Activated T-cell treated with anti-CD3 and anti-CD28 coated beads for 24 hours (primary cell): Measurements from ENCODE around the gene ANAPC5.
"Not testable (repeated sequence)": the region's sequence is repeated elsewhere in the genome, so short reads cannot be mapped to it uniquely, and the experiment has no call there.

Source experiments
- DNase-seq: peaks from one replicate; pipeline ENCODE4 v3.0.0-alpha.2; 2020; ENCODE audit warnings: low read depth

Gene ANAPC5

GRCh38 chr12:121310231-121310630 is 42.0 kb downstream of the ANAPC5 start:
- not testable (repeated sequence) for DNase-seq

- DNase-seq, result not testable (repeated sequence)
These were observed 44.8 kb downstream of the ANAPC5 start for GRCh38 chr12:121307397-121307796.

DNA sequence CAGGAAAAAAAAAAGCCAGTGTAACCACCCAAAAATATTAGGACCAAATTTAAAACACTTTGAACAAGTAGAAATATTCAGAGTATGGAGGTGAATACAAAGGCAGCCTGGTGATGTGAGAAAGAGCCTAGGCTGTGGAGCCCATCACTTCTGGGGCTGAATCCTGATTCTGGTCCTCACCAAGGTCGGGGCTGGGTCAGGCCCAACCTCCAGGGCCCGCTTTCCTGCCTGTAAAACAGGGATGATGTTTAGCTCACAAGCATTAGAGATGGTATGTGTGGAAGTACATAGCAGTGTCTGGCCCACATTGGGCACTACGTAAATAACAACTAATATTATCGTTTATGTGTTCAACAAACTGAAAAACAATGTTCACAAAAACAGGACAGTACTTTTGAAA is 47.9 kb downstream of the ANAPC5 start:
- no peak for DNase-seq

DNA sequence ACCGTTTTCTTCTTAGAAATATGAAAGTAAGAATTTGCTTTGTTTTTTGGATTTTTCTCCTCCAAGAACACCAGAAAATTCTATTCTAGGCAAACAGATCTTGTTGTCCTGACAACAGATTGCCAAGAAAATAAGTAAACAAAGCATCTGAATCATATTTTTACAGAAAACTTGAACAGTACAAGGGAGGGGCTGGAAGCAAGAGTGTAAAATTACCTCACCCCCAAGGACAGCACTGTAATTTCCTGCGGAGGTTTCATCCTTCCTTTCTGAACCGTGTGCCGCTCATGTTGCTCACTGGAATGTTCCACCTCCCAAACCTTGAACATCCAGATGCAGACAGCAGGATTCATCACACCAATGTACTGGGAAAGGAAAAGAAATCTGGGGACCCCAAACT is 50.3 kb downstream of the ANAPC5 start:
- no peak for DNase-seq

GRCh38 chr12:121300083-121300819 is 52.0 kb downstream of the ANAPC5 start:
- DNase-seq, result no peak

DNA sequence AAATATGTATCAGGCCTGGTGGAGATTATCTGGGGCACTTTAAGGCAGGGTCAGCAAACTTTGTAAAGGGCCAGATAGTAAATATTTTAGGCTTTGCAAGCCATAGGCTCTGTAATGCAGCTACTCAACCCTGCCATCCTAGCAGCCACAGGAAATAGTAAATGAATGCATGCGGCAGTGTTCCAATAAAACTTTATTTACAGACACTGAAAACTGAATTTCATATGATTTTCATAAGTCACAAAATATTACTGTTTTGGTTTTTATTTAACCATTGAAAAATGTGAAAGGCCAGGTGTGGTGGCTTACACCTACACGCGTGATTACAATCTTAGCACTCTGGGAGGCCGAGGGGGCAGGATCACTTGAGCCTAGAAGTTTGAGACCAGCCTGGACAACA is 52.5 kb downstream of the ANAPC5 start:
- DNase-seq, result no peak

DNA sequence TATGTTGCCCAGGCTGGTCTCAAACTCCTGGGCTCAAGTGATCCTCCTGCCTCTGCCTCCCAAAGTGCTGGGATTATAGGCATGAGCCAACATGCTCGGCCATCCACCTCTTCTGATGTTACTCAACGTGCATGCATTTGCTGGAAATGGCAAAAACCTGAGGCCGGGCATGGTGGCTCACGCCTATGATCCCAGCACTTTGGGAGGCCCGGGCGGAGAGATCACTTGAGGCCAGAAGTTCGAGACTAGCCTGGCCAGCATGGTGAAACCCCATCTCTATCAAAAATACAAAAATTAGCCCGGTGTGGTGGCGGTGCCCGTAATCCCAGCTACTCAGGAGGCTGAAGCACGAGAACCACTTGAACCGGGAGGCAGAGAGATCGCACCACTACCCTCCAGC is 53.8 kb downstream of the ANAPC5 start:
- not testable (repeated sequence) for DNase-seq

- peak; percentile 58 for DNase-seq
These were observed 54.7 kb downstream of the ANAPC5 start for GRCh38 chr12:121297435-121297991.

GRCh38 chr12:121296618-121297434 is 55.4 kb downstream of the ANAPC5 start, which contains the start of gene CAMKK2:
CAMKK2 (minus strand) TSS chr12:121296709; CDS start chr12:121274526, 22,183 bp downstream.
- peak; percentile 84 for DNase-seq

DNA sequence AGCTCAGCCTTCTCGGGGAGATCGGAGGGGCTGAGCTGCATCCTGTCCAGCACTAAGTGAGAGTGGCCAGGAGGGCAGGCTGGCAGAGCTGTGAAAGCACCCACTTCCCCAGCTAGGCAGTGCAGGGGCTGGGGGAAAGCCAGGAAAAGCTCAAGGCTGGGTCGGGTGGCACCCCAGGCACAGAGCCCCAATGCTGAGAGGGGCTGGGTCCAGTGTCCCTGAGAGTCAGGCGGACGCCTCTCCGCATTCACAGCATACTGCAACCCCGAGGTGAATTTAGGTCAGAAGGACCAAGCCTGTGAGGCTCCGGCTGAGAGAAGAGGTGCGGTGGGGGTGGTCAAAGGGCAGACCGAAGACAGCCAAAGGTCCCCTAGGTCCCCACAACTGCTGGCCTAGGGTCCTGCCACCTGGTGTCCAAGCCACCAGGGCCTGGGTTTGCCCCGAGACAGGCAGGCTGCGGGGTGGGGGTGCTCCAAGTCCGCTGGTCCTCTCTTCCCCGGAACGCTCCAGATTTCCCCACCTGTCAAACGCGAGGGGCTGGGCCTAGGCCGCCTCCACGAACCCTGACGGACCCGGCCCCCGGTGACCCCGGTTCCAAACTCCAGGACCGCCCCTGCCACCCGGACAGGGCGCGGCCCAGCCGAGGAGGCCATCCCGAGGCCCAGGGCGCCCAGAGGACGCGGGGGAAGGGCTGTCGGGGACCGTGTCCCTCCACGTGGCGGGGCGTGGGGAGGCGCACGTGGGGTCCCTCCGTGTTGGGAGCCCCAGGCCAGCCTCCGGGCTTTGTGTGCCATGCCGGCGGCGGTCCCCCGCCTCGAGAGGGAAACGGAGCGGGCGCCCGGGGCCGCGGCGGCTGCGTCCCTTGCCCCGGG is 56.2 kb downstream of the ANAPC5 start:
- no peak for DNase-seq

DNA sequence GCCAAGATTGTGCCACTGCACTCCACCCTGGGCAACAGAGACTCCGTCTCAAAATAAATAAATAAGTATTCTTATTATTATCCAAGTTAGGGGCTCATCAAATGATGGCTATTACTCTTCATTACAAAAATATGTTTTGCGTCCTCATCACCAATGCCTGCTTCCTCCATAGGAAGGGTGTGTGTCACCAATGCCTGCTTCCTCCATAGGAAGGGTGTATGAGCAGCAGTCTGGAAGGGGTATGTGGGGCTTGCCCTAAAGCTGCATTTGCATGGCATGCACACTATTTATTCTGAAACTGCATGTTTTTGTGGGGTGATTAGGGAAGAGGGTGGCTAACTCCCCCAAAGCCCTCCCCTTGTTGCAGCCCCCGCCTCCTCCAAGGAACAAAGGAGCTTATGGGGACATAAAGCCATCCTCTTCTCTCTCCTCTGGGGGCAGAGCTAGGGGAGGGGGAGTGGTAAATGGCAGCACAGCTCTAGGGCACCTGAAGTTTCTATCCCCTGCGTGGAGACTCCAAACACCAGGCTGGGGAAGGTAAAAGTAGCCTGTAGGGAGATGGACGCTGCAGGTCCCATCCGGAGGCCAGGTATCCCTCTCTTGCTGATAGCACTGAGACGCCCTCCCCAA is 57.0 kb downstream of the ANAPC5 start:
- no peak for DNase-seq

DNA sequence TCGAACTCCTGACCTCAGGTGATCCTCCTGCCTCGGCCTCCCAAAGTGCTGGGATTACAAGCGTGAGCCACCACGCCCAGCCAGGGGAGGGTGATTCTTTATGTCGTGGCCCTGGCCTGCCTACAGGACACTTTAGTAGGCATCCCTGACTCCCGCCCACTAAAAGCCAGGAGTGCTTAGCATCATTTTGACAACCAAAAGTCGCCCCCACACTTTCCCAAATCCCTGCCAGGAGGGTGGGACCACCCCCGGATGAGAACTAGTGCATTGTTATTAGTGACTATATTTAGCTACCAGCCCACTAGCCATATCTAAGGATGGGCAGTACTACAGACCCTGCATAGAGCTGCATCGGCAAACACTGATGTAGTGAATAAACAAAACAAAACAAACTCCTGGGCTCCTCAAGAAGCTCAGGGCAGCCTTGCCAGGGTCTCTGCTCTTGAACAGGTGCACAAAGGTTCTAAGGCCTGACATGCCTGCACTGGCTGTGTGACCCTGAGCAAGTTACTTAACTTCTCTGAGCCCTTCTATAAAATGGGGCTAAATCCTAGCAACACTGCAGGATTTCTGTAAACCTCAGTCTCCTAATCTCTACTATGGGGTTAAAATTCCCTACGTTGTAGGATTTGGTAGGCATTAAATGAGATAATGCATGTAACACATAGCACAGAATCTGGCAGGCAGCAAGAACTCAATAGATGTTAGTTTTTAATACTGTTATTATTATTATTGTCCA is 57.9 kb downstream of the ANAPC5 start:
- DNase-seq, result no peak

DNA sequence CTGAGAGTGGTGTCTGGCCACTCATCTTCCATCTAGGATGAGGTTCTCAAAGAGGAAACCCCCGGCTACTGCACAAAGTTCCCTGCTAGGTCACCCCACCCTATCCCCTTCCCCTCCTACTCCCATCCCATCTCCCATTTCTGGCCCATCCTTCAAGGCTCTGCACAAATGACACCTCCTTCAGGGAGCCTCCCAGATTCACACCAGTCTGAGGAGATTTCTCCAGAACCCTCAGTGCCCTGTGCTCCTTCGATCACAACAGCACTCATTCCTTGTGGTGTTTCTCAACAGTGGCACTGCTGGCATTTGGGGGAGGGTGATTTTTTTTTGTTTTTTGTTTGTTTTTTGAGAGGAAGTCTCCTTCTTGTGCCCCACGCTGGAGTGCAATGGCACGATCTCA is 58.6 kb downstream of the ANAPC5 start:
- no peak for DNase-seq

DNA sequence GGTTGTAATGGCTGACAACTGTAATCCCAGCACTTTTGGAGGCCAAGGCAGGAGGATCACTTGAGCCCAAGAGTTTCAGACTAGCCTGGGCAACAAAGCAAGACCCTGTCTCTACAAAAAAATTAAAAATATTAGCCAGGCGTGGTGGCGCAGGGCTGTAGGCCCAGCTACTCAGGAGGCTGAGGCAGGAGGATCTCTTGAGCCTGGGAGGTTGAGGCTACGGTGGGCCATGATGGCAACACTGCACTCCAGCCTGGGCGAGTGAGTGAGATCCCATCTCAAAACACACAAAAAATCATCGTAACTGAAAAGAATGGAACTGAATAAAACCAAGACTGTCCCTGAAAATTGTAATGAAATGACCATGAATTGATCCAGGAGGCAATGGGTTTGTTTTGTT is 61.8 kb downstream of the ANAPC5 start:
- DNase-seq, result no peak

DNA sequence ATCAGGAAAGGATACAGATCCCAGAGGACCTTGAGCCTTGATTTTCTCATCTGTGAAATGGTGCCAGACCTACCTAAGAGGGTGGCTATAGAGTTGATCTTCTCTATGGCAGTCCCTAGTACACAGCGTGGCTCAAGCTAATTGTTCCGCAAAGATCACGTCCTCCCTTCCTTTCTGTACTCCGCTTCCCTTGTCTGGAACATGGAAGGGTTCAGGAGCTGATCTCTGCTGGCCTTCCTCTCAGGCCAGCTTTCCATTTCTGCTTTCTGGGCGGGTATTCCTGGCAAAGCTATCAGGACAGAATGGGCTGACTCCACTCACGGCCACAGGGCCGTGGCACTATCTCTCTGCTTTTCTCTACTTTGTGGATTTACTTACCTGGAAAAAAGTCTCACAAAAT is 62.2 kb downstream of the ANAPC5 start:
- no peak for DNase-seq

DNA sequence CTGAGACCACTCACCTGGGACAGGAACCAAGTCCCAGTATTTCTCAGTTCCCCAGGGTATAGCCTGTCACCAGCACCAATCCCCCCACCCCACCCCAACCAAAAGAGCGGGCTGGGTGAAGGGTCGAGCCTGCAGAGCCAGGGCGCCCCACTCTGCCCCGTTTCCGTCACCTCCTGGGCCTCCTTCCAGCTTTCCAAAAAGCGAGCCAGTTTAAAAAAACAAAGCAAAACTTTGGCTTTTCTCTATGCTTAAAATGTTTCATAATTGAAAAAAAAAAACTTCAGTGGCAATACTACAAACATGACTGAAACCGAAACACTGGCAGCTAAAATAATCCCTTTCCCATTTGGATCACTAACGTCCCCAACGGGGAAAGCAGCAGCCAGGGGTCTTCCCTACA is 63.2 kb downstream of the ANAPC5 start:
- no peak for DNase-seq

- no peak for DNase-seq
These were observed 63.9 kb downstream of the ANAPC5 start for GRCh38 chr12:121288158-121288845.

DNA sequence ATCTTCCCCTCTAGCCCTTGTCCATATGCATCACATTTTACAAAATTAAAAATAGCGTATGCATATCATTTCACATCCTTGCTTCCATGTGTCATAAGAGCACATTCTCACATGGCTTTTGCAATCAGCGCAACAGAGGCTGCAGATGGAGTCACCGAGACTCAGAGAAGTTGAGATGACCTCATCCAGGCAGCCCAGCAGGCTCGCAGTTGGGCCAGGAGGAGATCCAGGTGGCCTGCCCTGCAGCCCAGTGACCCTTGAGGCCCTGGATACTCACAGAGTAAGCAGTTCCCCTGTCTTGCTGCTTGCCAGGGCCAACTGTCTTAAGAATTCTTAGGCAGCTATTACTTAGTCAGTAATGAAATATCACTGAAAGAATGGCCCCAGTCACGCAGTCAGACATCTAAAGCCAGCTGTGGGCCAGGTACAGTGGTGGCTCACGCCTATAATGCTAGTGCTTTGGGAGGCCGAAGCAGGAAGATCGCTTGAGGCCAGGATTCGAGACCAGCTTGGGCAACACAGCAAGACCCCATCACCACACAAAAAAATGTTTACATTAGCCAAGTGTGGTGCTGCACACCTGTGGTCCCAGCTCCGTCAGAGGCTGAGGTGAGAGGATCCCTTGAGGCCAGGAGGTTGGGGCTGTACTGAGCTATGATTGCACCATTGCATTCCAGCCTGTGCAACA is 64.8 kb downstream of the ANAPC5 start:
- DNase-seq, result no peak

- DNase-seq, result no peak
These were observed 66.4 kb downstream of the ANAPC5 start for GRCh38 chr12:121285856-121286255.
